ENCODE results near the gene VBP1.
A peak's percentile ranks its signal among the peaks of the same experiment; 100 is the strongest.
"Not testable (repeated sequence)": the region's sequence is repeated elsewhere in the genome, so short reads cannot be mapped to it uniquely, and the experiment has no call there.

The VBP1 gene

GRCh38 chrX:155216179-155216939, at the start of gene VBP1:
Gene VBP1, plus strand, starts transcription at chrX:155216460. Its CDS starts 23 bp downstream, at chrX:155216483.
- peak; percentile 84 for DNase-seq

GRCh38 chrX:155169881-155170280, 46.4 kb upstream of the VBP1 start:
- DNase-seq, result no peak

- DNase-seq, result no peak
These were observed 36.8 kb upstream of the VBP1 start for GRCh38 chrX:155179346-155179997.

- no peak for DNase-seq
These were observed 27.5 kb upstream of the VBP1 start for GRCh38 chrX:155188786-155189185.

GRCh38 chrX:155211208-155211607, 5.1 kb upstream of the VBP1 start:
- DNase-seq, result no peak

GRCh38 chrX:155213731-155214130, 2.5 kb upstream of the VBP1 start:
- DNase-seq, result no peak

- DNase-seq, result peak; percentile 44
These were observed 649 bp upstream of the VBP1 start for GRCh38 chrX:155215443-155216178.

GRCh38 chrX:155216940-155217440, 730 bp downstream of the VBP1 start:
- DNase-seq, result no peak

GRCh38 chrX:155218777-155219176, 2.5 kb downstream of the VBP1 start:
- no peak for DNase-seq

- no peak for DNase-seq
These were observed 5.1 kb downstream of the VBP1 start for GRCh38 chrX:155221351-155221750.

- not testable (repeated sequence) for DNase-seq
These were observed 7.5 kb downstream of the VBP1 start for GRCh38 chrX:155223746-155224145.

GRCh38 chrX:155225774-155226173, 9.5 kb downstream of the VBP1 start:
- no peak for DNase-seq

GRCh38 chrX:155231163-155231562, 14.9 kb downstream of the VBP1 start:
- DNase-seq, result no peak

- no peak for DNase-seq
These were observed 19.6 kb downstream of the VBP1 start for GRCh38 chrX:155235891-155236290.

GRCh38 chrX:155237719-155238118, 21.5 kb downstream of the VBP1 start:
- no peak for DNase-seq

- no peak for DNase-seq
These were observed 26.0 kb downstream of the VBP1 start for GRCh38 chrX:155242300-155242699.

- no peak for DNase-seq
These were observed 30.5 kb downstream of the VBP1 start for GRCh38 chrX:155246748-155247147.

- DNase-seq, result no peak
These were observed 31.2 kb downstream of the VBP1 start for GRCh38 chrX:155247497-155247896.

- no peak for DNase-seq
These were observed 35.1 kb downstream of the VBP1 start for GRCh38 chrX:155251391-155251790.

GRCh38 chrX:155259752-155260151, 43.5 kb downstream of the VBP1 start:
- DNase-seq, result no peak

- peak; percentile 12 for DNase-seq
These were observed 46.9 kb downstream of the VBP1 start for GRCh38 chrX:155262970-155263754.

- DNase-seq, result peak; percentile 73
These were observed 47.8 kb downstream of the VBP1 start, which contains the start of gene RAB39B for GRCh38 chrX:155263854-155264628. Gene RAB39B, minus strand, starts transcription at chrX:155264491. Its CDS starts 203 bp downstream, at chrX:155264288.

Data from NCI-H510A treated with DMSO at 0.1 percent for 48 hours (cell line).